ENCODE measurements around the gene SLC38A7. TPM values are rescaled to one million over a fixed set of nuclear protein-coding genes. Genes with fewer than 3 reads are reported as not detected.

The SLC38A7 gene
- total and polyA plus RNA-seq, 2 donors (not counting 1 experiment from before 2014, with no cell fraction given), result 8.3 to 23.9 TPM

- Histone ChIP-seq H3K27ac (ENCODE audit: low read length in 2 of 2) (no peak overlapping the region), H3K4me2 (replicated peaks; ENCODE audit: low read depth, low read length, poor library complexity, severe bottlenecking) (no peak overlapping the region), H3K4me1 (ENCODE audit: control insufficient read depth in 2 of 2, insufficient read depth in 2 of 2, low read length in 2 of 2) (peaks cover 20 to 23% of the 10 kb centered on the region in 2 donors), H3K4me3 (ENCODE audit: control extremely low read depth in 1 of 5, extremely low read depth in 1 of 5, insufficient read depth in 1 of 5, low read depth in 2 of 5, low read length in 4 of 5) (no peak overlapping the region), H3K36me3 (replicated peaks in 1 of 2; ENCODE audit: control extremely low read depth in 1 of 2, control insufficient read depth in 1 of 2, extremely low read depth in 1 of 2, insufficient read depth in 2 of 2, low read length in 1 of 2) (no peaks in the 10 kb centered on the region), H2AFZ (ENCODE audit: insufficient read depth, low read depth, low read length, poor library complexity, severe bottlenecking) (no peak overlapping the region), H4K20me1 (ENCODE audit: control insufficient read depth, insufficient read depth, low read length, poor library complexity, severe bottlenecking) (no peaks in the 10 kb centered on the region), H3K27me3 (replicated peaks in 1 of 4; ENCODE audit: control extremely low read depth in 1 of 4, control insufficient read depth in 3 of 4, insufficient read depth in 4 of 4, low read length in 3 of 4) (no peaks in the 10 kb centered on the region), H3K9ac (ENCODE audit: low read length) (no peak overlapping the region), H3K9me3 (ENCODE audit: control extremely low read depth in 1 of 3, control insufficient read depth in 2 of 3, insufficient read depth in 1 of 3, low read length in 2 of 3) (no peaks in the 10 kb centered on the region), H3K79me2 (ENCODE audit: control insufficient read depth, insufficient read depth, low read length) (peaks cover 55% of the 10 kb centered on the region)
- TF ChIP-seq EZH2 (IDR thresholded peaks at IDR 0.05; ENCODE audit: borderline replicate concordance, insufficient read depth, low read depth, low read length, poor library complexity, severe bottlenecking), result no peak
- TF ChIP-seq CTCF (IDR thresholded peaks at IDR 0.05), result no peak
- CTCF ChIA-PET, result interaction anchor here (0.6 kb wide), 1 partner anchor 350 kb away, joined by 3 read pairs; no protein-coding TSS in a partner anchor
- Mint-ChIP-seq H3K9me3 (ENCODE audit: insufficient read depth) (no peaks in the 10 kb centered on the region), H3K4me1 (peaks cover 44% of the 10 kb centered on the region), H3K27me3 (no peaks in the 10 kb centered on the region), H3K4me3 (no peak overlapping the region), H3K27ac (no peak overlapping the region)
- intact Hi-C loops (cut with micrococcal nuclease), result loop anchor here (5.0 to 10.0 kb wide), 3 partner anchors 49 to 726 kb away; partner anchors contain the start of genes GINS3, SLC38A7, USB1 and ZNF319
- ATAC-seq (ENCODE audit: low read depth) (no peak), DNase-seq (no peak)
- 41% methylated on average over 5 of the region's 11 CpGs for WGBS (ENCODE audit: insufficient coverage)
- POLR2A ChIA-PET, result no interaction called here
Measured at GRCh38 chr16:58730724-58731370, 46.3 kb upstream of the SLC38A7 start.

GRCh38 chr16:58727796-58728568, 43.4 kb upstream of the SLC38A7 start:
- H3K4me3 ChIP-seq (ENCODE audit: control extremely low read depth in 1 of 5, extremely low read depth in 1 of 5, insufficient read depth in 1 of 5, low read depth in 2 of 5, low read length in 4 of 5), result no peak overlapping the region
- no peak overlapping the region for H3K27ac ChIP-seq (ENCODE audit: low read length in 2 of 2)
- no peak for TF ChIP-seq CTCF (IDR thresholded peaks at IDR 0.05)
- no peak for TF ChIP-seq EZH2 (IDR thresholded peaks at IDR 0.05; ENCODE audit: borderline replicate concordance, insufficient read depth, low read depth, low read length, poor library complexity, severe bottlenecking)
- H3K9me3 ChIP-seq (ENCODE audit: control extremely low read depth in 1 of 3, control insufficient read depth in 2 of 3, insufficient read depth in 1 of 3, low read length in 2 of 3), result no peaks in the 10 kb centered on the region
- WGBS (ENCODE audit: insufficient coverage), result 90% methylated on average over 5 of the region's 9 CpGs
- POLR2A ChIA-PET, result no interaction called here
- intact Hi-C loops (cut with micrococcal nuclease), result no loop called here
- no peak overlapping the region for H3K9ac ChIP-seq (ENCODE audit: low read length)
- H3K9me3 Mint-ChIP-seq (ENCODE audit: insufficient read depth), result no peaks in the 10 kb centered on the region
- no peaks in the 10 kb centered on the region for H3K27me3 Mint-ChIP-seq
- peaks cover 31% of the 10 kb centered on the region for H3K4me1 Mint-ChIP-seq
- CTCF ChIA-PET, result no interaction called here
- ATAC-seq (ENCODE audit: low read depth) (no peak), DNase-seq (no peak)
- H3K79me2 ChIP-seq (ENCODE audit: control insufficient read depth, insufficient read depth, low read length), result peaks cover 31% of the 10 kb centered on the region
- H3K36me3 ChIP-seq (replicated peaks in 1 of 2; ENCODE audit: control extremely low read depth in 1 of 2, control insufficient read depth in 1 of 2, extremely low read depth in 1 of 2, insufficient read depth in 2 of 2, low read length in 1 of 2), result peaks cover 0 to 9% of the 10 kb centered on the region in 2 experiments
- no peaks in the 10 kb centered on the region for H4K20me1 ChIP-seq (ENCODE audit: control insufficient read depth, insufficient read depth, low read length, poor library complexity, severe bottlenecking)
- H3K27me3 ChIP-seq (replicated peaks in 1 of 4; ENCODE audit: control extremely low read depth in 1 of 4, control insufficient read depth in 3 of 4, insufficient read depth in 4 of 4, low read length in 3 of 4), result no peaks in the 10 kb centered on the region
- H3K4me1 ChIP-seq (ENCODE audit: control insufficient read depth in 2 of 2, insufficient read depth in 2 of 2, low read length in 2 of 2), result peaks cover 12 to 13% of the 10 kb centered on the region in 2 donors
- H2AFZ ChIP-seq (ENCODE audit: insufficient read depth, low read depth, low read length, poor library complexity, severe bottlenecking), result no peak overlapping the region
- H3K27ac Mint-ChIP-seq, result no peak overlapping the region
- H3K4me2 ChIP-seq (replicated peaks; ENCODE audit: low read depth, low read length, poor library complexity, severe bottlenecking), result no peak overlapping the region
- H3K4me3 Mint-ChIP-seq, result no peak overlapping the region

All from B cell (primary cell).